ENCODE measurements around the gene GPI. TPM values are rescaled to one million over a fixed set of nuclear protein-coding genes. Genes with fewer than 3 reads are reported as not detected.
A peak's percentile ranks its signal among the peaks of the same experiment; 100 is the strongest.

The GPI gene
- total RNA-seq, 4 donors from 2014 or later = 99.9 to 336 (median 265) TPM

DNA sequence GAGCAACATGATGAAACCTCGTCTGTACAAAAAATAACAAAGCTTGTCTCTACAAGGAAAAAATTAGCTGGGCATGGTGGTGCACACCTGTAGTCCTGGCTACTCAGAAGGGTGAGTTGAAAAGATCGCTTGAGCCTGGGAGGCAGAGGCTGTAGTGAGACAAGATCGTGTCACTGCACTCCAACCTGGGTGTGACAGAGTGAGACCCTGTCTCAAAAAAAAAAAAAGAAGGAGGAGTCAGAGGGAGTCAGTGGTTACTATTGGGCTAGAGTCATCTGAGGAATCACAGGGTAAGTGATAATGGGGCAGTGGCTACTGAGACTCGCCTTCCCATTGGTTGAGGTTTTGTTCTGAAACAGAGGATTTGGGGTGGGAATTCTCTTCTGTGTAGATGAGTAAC is 1.9 kb upstream of the GPI start:
- 73 to 76% methylated on average over 4 of the region's 4 CpGs for WGBS, 2 donors
- no peak for DNase-seq
- intact Hi-C loops (cut with DNase I) = loop anchor here (10.0 kb wide), 1 partner anchor 62 kb away; the partner anchor contains the start of gene UBA2

DNA sequence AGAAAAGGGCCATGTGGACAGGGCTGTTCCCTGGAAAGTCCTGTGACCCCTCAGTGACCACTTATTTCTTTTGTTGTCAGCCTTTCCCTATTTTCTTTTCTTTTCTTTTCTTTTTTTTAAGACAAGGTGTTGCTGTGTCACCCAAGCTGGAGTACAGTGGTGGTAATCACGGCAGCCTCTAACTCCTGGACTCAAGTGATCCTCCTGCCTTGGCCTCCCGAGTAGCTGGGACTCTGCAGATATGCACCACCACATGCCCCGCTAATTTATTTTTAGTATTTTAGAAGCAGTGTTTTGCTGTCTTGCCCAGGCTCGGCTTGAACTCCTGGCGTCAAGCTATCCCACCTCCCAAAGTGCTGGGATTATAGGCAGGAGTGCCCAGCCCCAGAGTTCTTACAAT is 1.1 kb upstream of the GPI start:
- peaks cover 11 to 24% (median 16%) of the 10 kb centered on the region in 3 donors for H3K36me3 ChIP-seq
- intact Hi-C loops (cut with DNase I) = loop anchor here (10.0 kb wide), 1 partner anchor 61 kb away; the partner anchor contains the start of gene UBA2
- no peak overlapping the region for H3K4me3 ChIP-seq
- no peaks in the 10 kb centered on the region for H3K27me3 ChIP-seq
- 96% methylated on average over 5 of the region's 5 CpGs for WGBS, 2 donors
- no peaks in the 10 kb centered on the region for H3K9me3 ChIP-seq
- DNase-seq = no peak
- H3K4me1 ChIP-seq = peaks cover 16 to 57% (median 32%) of the 10 kb centered on the region in 3 donors
- no peak for TF ChIP-seq POLR2A (IDR thresholded peaks at IDR 0.05)
- TF ChIP-seq, protein P1, sequence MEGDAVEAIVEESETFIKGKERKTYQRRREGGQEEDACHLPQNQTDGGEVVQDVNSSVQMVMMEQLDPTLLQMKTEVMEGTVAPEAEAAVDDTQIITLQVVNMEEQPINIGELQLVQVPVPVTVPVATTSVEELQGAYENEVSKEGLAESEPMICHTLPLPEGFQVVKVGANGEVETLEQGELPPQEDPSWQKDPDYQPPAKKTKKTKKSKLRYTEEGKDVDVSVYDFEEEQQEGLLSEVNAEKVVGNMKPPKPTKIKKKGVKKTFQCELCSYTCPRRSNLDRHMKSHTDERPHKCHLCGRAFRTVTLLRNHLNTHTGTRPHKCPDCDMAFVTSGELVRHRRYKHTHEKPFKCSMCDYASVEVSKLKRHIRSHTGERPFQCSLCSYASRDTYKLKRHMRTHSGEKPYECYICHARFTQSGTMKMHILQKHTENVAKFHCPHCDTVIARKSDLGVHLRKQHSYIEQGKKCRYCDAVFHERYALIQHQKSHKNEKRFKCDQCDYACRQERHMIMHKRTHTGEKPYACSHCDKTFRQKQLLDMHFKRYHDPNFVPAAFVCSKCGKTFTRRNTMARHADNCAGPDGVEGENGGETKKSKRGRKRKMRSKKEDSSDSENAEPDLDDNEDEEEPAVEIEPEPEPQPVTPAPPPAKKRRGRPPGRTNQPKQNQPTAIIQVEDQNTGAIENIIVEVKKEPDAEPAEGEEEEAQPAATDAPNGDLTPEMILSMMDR (IDR thresholded peaks at IDR 0.05) = no peak
- no peak overlapping the region for H3K27ac ChIP-seq

More for the DNA sequence above, 1.9 kb upstream of the GPI start:
- H3K9me3 ChIP-seq = no peaks in the 10 kb centered on the region
- H3K4me3 ChIP-seq = no peak overlapping the region
- peaks cover 16 to 58% (median 37%) of the 10 kb centered on the region in 3 donors for H3K4me1 ChIP-seq
- H3K27ac ChIP-seq = no peak overlapping the region
- no peaks in the 10 kb centered on the region for H3K27me3 ChIP-seq
- TF ChIP-seq, protein P1 (IDR thresholded peaks at IDR 0.05) = no peak
- no peak for TF ChIP-seq POLR2A (IDR thresholded peaks at IDR 0.05)
- peaks cover 2 to 15% (median 9%) of the 10 kb centered on the region in 3 donors for H3K36me3 ChIP-seq

DNA sequence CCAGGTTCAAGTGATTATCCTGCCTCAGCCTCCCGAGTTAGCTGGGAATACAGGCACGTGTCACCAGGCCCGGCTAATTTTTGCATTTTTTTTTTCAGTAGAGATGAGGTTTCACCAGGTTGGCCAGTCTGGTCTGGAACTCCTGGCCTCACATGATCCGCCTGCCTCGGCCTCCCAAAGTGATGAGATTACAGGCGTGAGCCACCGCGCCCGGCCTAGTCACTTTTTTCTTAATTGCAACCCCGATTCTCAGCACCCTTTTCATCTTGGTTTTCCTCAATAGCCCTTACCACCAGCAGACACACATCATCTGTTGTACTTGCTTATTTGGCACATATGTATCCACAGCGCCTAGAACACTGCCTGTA is 550 bp upstream of the GPI start:
- no peak for TF ChIP-seq POLR2A (IDR thresholded peaks at IDR 0.05)
- TF ChIP-seq, protein P1 (IDR thresholded peaks at IDR 0.05) = no peak
- intact Hi-C loops (cut with DNase I) = loop anchor here (10.0 kb wide), 1 partner anchor 60 kb away; the partner anchor contains the start of gene UBA2
- Histone ChIP-seq H3K36me3 (peaks cover 16 to 29% (median 18%) of the 10 kb centered on the region in 3 donors), H3K27me3 (no peaks in the 10 kb centered on the region), H3K9me3 (no peaks in the 10 kb centered on the region), H3K4me1 (peaks cover 16 to 54% (median 31%) of the 10 kb centered on the region in 3 donors), H3K4me3 (peak overlapping the region; percentile 69 to 87 (median 84)), H3K27ac (peak overlapping the region; percentile 78 to 92 (median 88))
- DNase-seq = no peak
- 55 to 63% methylated on average over 8 to 11 of the region's 11 CpGs for WGBS, 2 donors

DNA sequence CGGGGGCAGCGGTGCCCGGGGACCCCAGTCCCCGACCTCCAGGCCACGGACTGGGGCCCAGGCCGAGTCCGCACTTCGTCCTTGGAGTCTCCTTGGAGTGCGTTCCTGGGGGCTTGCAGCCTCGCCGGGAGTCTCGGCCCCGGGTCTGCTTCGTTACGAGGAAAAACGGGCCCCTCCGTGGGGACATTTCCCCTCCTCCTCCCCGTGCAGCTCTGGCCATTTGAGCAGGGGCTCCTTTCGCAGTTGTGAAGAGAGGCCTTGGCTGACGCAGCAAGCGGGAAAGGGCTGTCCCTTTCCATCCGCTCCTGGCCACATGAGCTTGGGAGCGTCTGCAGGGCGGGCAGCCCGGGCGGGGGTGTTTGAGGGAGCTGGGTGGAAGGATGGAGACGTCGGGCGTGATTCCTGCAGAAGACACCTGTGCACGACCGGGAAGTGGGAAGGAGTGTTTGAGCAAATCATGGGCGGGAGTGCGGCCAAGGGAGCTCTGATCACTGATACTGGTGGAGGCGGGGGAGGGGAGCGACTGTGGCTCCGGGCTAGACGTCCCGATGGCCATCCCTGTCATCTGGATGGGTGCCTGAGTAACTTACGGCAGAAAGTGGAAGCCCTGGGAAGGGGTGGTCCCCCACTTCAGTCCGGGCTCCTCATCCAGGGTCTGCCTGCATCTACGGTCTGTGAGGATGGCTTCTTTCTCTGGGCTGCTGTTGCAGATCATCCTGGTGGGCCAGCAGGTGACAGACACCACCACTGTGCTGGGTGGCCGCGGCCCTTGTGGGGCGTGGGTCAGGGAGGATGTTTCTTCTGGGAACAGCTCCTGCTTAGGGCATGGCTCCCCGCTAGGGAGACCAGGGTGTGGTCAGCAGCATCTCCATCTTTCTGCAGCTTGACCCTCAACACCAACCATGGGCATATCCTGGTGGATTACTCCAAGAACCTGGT is 736 bp downstream of the GPI start:
- Histone ChIP-seq H3K36me3 (peaks cover 25 to 42% (median 25%) of the 10 kb centered on the region in 3 donors), H3K4me3 (peak overlapping the region; percentile 69 to 87 (median 84)), H3K27ac (peak overlapping the region; percentile 78 to 92 (median 88)), H3K27me3 (no peaks in the 10 kb centered on the region), H3K4me1 (peaks cover 13 to 41% (median 26%) of the 10 kb centered on the region in 3 donors), H3K9me3 (no peaks in the 10 kb centered on the region)
- 0 to 2% methylated on average over 9 to 17 of the region's 45 CpGs for WGBS, 2 donors
- intact Hi-C loops (cut with DNase I) = loop anchor here (10.0 kb wide), 1 partner anchor 59 kb away; the partner anchor contains the start of gene UBA2
- no peak for DNase-seq
- TF ChIP-seq, protein P1 (IDR thresholded peaks at IDR 0.05) = no peak
- no peak for TF ChIP-seq POLR2A (IDR thresholded peaks at IDR 0.05)

All from esophagus squamous epithelium (tissue), 5 donors.